HepG2 (cell line): ENCODE results near the gene CCNDBP1. TPM values are rescaled to one million over a fixed set of nuclear protein-coding genes. Genes with fewer than 3 reads are reported as not detected.
A peak's percentile ranks its signal among the peaks of the same experiment; 100 is the strongest.

Experiments
- ATAC-seq: fragments of 200-7000 bp; cut with Tn5 transposase; 3 replicates; pipeline ENCODE4 v1.9.1; 2020; ENCODE audit warnings: mild to moderate bottlenecking, moderate library complexity
- BruUV-seq: library from RNA; stranded (reverse); fragments of 400-500 nt; replicated peaks from 2 replicates; lab custom pipeline; 2021; lab: Mats Ljungman, UMichigan
- CTCF ChIA-PET: fragments of 300-600 bp; formaldehyde crosslinking; extraction: SDS; loops from one replicate; lab custom pipeline; 2021; ENCODE audit warnings: low total read pairs, inconsistent platforms, low intra/inter-chr PET ratio; lab: Yijun Ruan, JAX
- POLR2A ChIA-PET: fragments of 350-600 bp; sonication (Branson Sonifier 250); formaldehyde crosslinking; loops from one replicate; lab custom pipeline; 2020; ENCODE audit warnings: antibody characterized with exemption, inconsistent platforms; lab: Yijun Ruan, JAX
- DNase-seq: peaks from one replicate; pipeline ENCODE4 v3.0.0-alpha.2; 2015; ENCODE audit warnings: low spot score
- FAIRE-seq: peaks from 3 replicates; lab custom pipeline; 2011; peaks lifted over from hg19 to GRCh38; lab: Jason Lieb, UNC
- H2AFZ ChIP-seq: one replicate; pipeline ENCODE4 v1.6.1; 2011; ENCODE audit warnings: low read length, inconsistent platforms
- H3K27ac ChIP-seq: fragments of 300-600 bp; 3 replicates; pipeline ENCODE4 v1.8.0; 2011; ENCODE audit warnings: mixed run types, mild to moderate bottlenecking, mixed read lengths, low read length, inconsistent platforms; ENCODE audit not compliant: insufficient read depth; ENCODE audit errors: extremely low read length
- H3K27me3 ChIP-seq, 2 experiments: fragments of 200-600 bp in 1 of 2; 2 replicates in 1 of 2; 3 replicates in 1 of 2; pipeline versions ENCODE4 v1.6.0 to v1.8.0; 2011; ENCODE audit warnings: low read length in 2 of 2, mild to moderate bottlenecking in 2 of 2, moderate library complexity in 2 of 2, inconsistent platforms in 1 of 2; ENCODE audit not compliant: insufficient read depth in 2 of 2, control insufficient read depth in 1 of 2
- H3K36me3 ChIP-seq, 2 experiments: fragments of 200-600 bp in 1 of 2; replicated peaks in 1 of 2; 2 replicates in 1 of 2; 3 replicates in 1 of 2; pipeline versions ENCODE4 v1.5.1 to v1.8.0; 2011; ENCODE audit warnings: low read length in 2 of 2, inconsistent platforms in 1 of 2; ENCODE audit not compliant: insufficient read depth in 2 of 2, control insufficient read depth in 1 of 2
- H3K4me1 ChIP-seq: 2 replicates; pipeline ENCODE4 v1.5.1; 2012; ENCODE audit warnings: low read length, inconsistent platforms; ENCODE audit not compliant: insufficient read depth
- H3K4me2 ChIP-seq: 2 replicates; pipeline ENCODE4 v1.6.0; 2011; ENCODE audit warnings: low read depth, low read length, inconsistent platforms
- H3K4me3 ChIP-seq, 3 experiments: fragments of 200-600 bp in 1 of 3; sonication (generic), shearing (Covaris generic) in 1 of 3; replicated peaks in 1 of 3; 2 replicates each; pipeline ENCODE4 v1.5.1; 2011 to 2016; ENCODE audit warnings: low read length in 3 of 3, inconsistent platforms in 2 of 3, low read depth in 2 of 3, mild to moderate bottlenecking in 2 of 3, control low read depth in 1 of 3, mixed read lengths in 1 of 3; ENCODE audit not compliant: insufficient read depth in 1 of 3
- H3K79me2 ChIP-seq: one replicate; pipeline ENCODE4 v1.6.1; 2011; ENCODE audit warnings: low read length, inconsistent platforms; ENCODE audit not compliant: insufficient read depth
- H3K9ac ChIP-seq: 2 replicates; pipeline ENCODE4 v1.6.0; 2011; ENCODE audit warnings: mild to moderate bottlenecking, low read depth, low read length, inconsistent platforms; ENCODE audit not compliant: insufficient read depth
- H3K9me3 ChIP-seq: 2 replicates; pipeline ENCODE4 v1.5.1; 2012; ENCODE audit warnings: mild to moderate bottlenecking, low read length
- H4K20me1 ChIP-seq: 2 replicates; pipeline ENCODE4 v1.6.0; 2011; ENCODE audit warnings: inconsistent platforms, mild to moderate bottlenecking, low read length, moderate library complexity; ENCODE audit not compliant: insufficient read depth
- CEBPB ChIP-seq: IDR thresholded peaks from 2 replicates; pipeline ENCODE4 v1.6.1; 2011; ENCODE audit warnings: low read depth, low read length, improper control_type of control experiment, borderline replicate concordance
- GTF2F1 ChIP-seq: fragments of 150-350 bp; IDR thresholded peaks from 2 replicates; pipeline ENCODE4 v1.6.1; 2014; ENCODE audit warnings: low read length
- HIVEP1 ChIP-seq: sonication (generic); formaldehyde crosslinking; IDR thresholded peaks from 2 replicates; pipeline ENCODE4 v1.4.0; 2020; ENCODE audit warnings: mild to moderate bottlenecking, missing genetic modification reagents
- ZBTB8A ChIP-seq: sonication (generic); formaldehyde crosslinking; IDR thresholded peaks from 2 replicates; pipeline ENCODE4 v1.4.0; 2020; ENCODE audit warnings: mild to moderate bottlenecking, low read depth, missing genetic modification reagents, borderline replicate concordance
- ZMAT3 ChIP-seq: sonication (generic); formaldehyde crosslinking; conservative IDR thresholded peaks from 2 replicates; pipeline ENCODE4 v1.7.0; 2021; ENCODE audit warnings: missing genetic modification reagents
- WGBS: methylation state at CpG from one replicate; pipeline ENCODE4 v1.1.6; 2017; ENCODE audit warnings: low lambda C conversion rate; 5-methylcytosine and 5-hydroxymethylcytosine counted together
- in situ Hi-C: cut with HindIII; loops from 2 replicates; pipeline ENCODE4 v1.10.0; 2017; ENCODE audit warnings: low pct_unique_long_range_greater_than_20kb; ENCODE audit not compliant: extremely low pct_ligation_motif_present
- intact Hi-C: fragments of 100-400 bp; cut with micrococcal nuclease; formaldehyde crosslinking; loops from one replicate; pipeline ENCODE4 v1.10.0; 2022; ENCODE audit not compliant: unreplicated experiment
- polyA plus RNA-seq, 8 experiments: library from polyadenylated mRNA; depleted of rRNA in 3 of 8; stranded (reverse) in 7 of 8; unstranded in 1 of 8; fragments of >200 nt; fragmentation: Illumina TruSeq in 4 of 8; extraction: Trizol in 4 of 8; gene quantifications; 2 replicates each; pipeline versions ENCODE4 v1.2.1 to v1.2.3, GENCODE V29; 2011 to 2016; ENCODE audit warnings: low read depth in 4 of 8, missing spikeins in 1 of 8, mixed read lengths in 1 of 8; ENCODE audit not compliant: insufficient read depth in 1 of 8
- total RNA-seq, 5 experiments: library from RNA; depleted of rRNA; stranded (reverse); fragments of >200 nt; fragmentation: Illumina TruSeq; extraction: Trizol; gene quantifications; 2 replicates each; pipeline ENCODE4 v1.2.3, GENCODE V29; 2016; ENCODE audit warnings: low read depth in 1 of 5
- TF ChIP-seq, protein P1 (sequence below): sonication (generic); formaldehyde crosslinking; IDR thresholded peaks from 2 replicates; pipeline ENCODE4 v1.5.0; 2020; ENCODE audit warnings: mild to moderate bottlenecking, missing genetic modification reagents, borderline replicate concordance

Gene CCNDBP1
- total and polyA plus RNA-seq, 2 of the 13 experiments (the other 11 are each of a cell fraction or from before 2014, with no cell fraction given) = 24.8 to 42.3 TPM

DNA sequence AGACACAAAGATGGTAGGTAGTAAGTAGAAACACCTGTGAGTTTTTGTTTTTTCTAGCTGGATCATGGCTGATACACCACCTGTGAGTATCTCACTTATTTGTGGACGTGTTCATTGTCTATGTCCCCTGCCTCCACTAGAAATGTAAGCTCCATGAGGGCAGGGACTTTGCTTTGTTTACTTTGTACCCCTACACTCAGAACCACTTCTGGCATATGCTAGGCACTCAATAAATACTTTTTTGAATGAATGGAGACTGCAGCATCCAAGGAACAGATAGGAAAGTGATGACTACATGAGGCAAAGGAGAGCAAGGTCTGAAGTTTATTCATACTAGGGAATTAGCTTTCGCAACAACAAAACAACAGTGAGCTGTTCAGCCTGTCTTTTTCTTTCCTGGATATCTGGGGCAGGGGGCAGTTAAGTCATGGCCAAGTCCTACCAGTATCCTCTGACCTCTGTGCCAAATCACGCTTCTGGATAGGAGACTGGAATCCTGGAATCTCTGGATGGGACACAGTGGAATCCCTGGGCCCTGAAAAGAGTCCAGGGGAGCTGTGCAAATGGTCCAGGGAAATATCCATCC, 47.2 kb downstream of the CCNDBP1 start:
- H3K9me3 ChIP-seq = no peaks in the 10 kb centered on the region
- H3K36me3 ChIP-seq = no peaks in the 10 kb centered on the region
- TF ChIP-seq HIVEP1 (CRISPR knock-in tag) (no peak), CEBPB (peak; percentile 37; the same call in 1 of the 2 replicates)
- TF ChIP-seq, protein P1, sequence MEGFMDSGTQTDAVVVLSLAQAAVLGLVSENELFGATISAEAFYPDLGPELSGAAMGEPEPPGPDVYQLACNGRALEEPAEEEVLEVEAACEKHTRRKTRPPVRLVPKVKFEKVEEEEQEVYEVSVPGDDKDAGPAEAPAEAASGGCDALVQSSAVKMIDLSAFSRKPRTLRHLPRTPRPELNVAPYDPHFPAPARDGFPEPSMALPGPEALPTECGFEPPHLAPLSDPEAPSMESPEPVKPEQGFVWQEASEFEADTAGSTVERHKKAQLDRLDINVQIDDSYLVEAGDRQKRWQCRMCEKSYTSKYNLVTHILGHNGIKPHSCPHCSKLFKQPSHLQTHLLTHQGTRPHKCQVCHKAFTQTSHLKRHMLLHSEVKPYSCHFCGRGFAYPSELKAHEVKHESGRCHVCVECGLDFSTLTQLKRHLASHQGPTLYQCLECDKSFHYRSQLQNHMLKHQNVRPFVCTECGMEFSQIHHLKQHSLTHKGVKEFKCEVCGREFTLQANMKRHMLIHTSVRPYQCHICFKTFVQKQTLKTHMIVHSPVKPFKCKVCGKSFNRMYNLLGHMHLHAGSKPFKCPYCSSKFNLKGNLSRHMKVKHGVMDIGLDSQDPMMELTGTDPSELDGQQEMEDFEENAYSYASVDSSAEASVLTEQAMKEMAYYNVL (CRISPR knock-in tag) = no peak
- TF ChIP-seq, all 625 proteins: peak for 1
- no peaks in the 10 kb centered on the region for H4K20me1 ChIP-seq
- CTCF ChIA-PET = no interaction called here
- H3K4me2 ChIP-seq = no peak overlapping the region
- no peak overlapping the region for H3K4me3 ChIP-seq
- DNase-seq (no peak), FAIRE-seq (no peak), ATAC-seq (no peak; the same call in 2 of the 3 replicates)
- POLR2A ChIA-PET = no interaction called here
- no peak overlapping the region for H3K9ac ChIP-seq
- intact Hi-C loops (no loop called here), in situ Hi-C loops (loop anchor here (10.0 kb wide), 1 partner anchor 52 kb away; no protein-coding TSS in a partner anchor)
- H3K79me2 ChIP-seq = no peaks in the 10 kb centered on the region
- H3K4me1 ChIP-seq = peaks cover 8% of the 10 kb centered on the region; the same call in 1 of the 2 replicates
- no peak overlapping the region for H3K27ac ChIP-seq
- BruUV-seq = no TSS peak
- H2AFZ ChIP-seq = no peak overlapping the region
- 10% methylated on average over 3 of the region's 3 CpGs for WGBS
- peaks cover 1 to 27% of the 10 kb centered on the region in 2 experiments; a peak in 3 of 5 replicates for H3K27me3 ChIP-seq

DNA sequence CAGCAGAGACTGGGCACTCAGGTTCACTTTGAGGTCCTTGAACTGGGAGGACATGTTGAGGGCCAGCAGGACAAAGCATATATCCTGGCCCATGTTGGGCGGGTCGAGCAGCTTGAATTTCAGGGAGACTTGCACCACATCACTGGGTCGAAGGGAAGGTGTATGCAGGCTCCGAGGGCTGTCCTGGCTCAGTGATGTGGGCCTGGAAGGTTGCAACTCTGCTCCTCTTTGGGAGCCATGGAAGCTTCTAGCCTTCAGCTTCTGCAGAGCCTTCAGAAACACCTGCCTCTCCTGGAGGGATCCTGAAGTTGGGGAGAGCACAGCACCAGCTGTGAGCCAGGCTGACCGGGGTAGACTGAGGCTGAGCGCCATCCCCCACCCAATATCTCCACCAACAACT, 50.3 kb downstream of the CCNDBP1 start:
- H3K79me2 ChIP-seq = no peaks in the 10 kb centered on the region
- intact Hi-C loops = no loop called here
- H3K27ac ChIP-seq = no peak overlapping the region
- no peak overlapping the region for H3K4me2 ChIP-seq
- in situ Hi-C loops = loop anchor here (10.0 kb wide), 1 partner anchor 49 kb away; no protein-coding TSS in a partner anchor
- CTCF ChIA-PET = no interaction called here
- H3K4me1 ChIP-seq = peaks cover 35% of the 10 kb centered on the region
- H4K20me1 ChIP-seq = no peaks in the 10 kb centered on the region
- POLR2A ChIA-PET = no interaction called here
- ATAC-seq (no peak), DNase-seq (no peak), FAIRE-seq (no peak)
- peaks cover 1 to 17% of the 10 kb centered on the region in 2 experiments; a peak in 3 of 5 replicates for H3K27me3 ChIP-seq
- no peak overlapping the region for H2AFZ ChIP-seq
- BruUV-seq = no TSS peak
- 20% methylated on average over 4 of the region's 6 CpGs for WGBS
- no peaks in the 10 kb centered on the region for H3K36me3 ChIP-seq
- no peaks in the 10 kb centered on the region for H3K9me3 ChIP-seq
- no peak for TF ChIP-seq ZBTB8A (CRISPR knock-in tag)
- TF ChIP-seq ZMAT3 (CRISPR knock-in tag) = no peak
- TF ChIP-seq GTF2F1 = no peak
- no peak overlapping the region for H3K9ac ChIP-seq
- no peak overlapping the region for H3K4me3 ChIP-seq
